CD4-positive, alpha-beta T cell (primary cell): ENCODE measurements around the gene TTLL4. TPM values are rescaled to one million over a fixed set of nuclear protein-coding genes. Genes with fewer than 3 reads are reported as not detected.

Experiments
- ATAC-seq: fragments of 200-7000 bp; cut with Tn5 transposase; one replicate; pipeline ENCODE4 v1.10.0; 2022; ENCODE audit warnings: mild to moderate bottlenecking; ENCODE audit not compliant: poor library complexity
- CTCF ChIA-PET: fragments of 350-600 bp; sonication (Branson Sonifier 250); formaldehyde crosslinking; loops from one replicate; lab custom pipeline; 2021; ENCODE audit warnings: antibody characterized with exemption, inconsistent platforms; lab: Charles Lee
- POLR2A ChIA-PET: fragments of 350-600 bp; sonication (Branson Sonifier 250); formaldehyde crosslinking; loops from one replicate; lab custom pipeline; 2021; ENCODE audit warnings: antibody characterized with exemption, inconsistent platforms; lab: Charles Lee
- DNase-seq, 14 experiments: peaks; one replicate each; pipeline ENCODE4 v3.0.0-alpha.2; 2013 to 2020; ENCODE audit warnings: mixed read lengths in 2 of 14
- H3K27ac ChIP-seq, 2 donors: one replicate each; pipeline versions ENCODE4 v1.5.1 to v1.7.0; 2013; ENCODE audit warnings: low read length in 2 of 2, low read depth in 1 of 2, mild to moderate bottlenecking in 1 of 2
- H3K27me3 ChIP-seq, 2 experiments: 1 replicate in 1 of 2; 2 replicates in 1 of 2; pipeline versions ENCODE4 v1.6.1 to v1.7.0; 2013; ENCODE audit warnings: low read length in 2 of 2, control low read depth in 1 of 2, mild to moderate bottlenecking in 1 of 2, moderate library complexity in 1 of 2; ENCODE audit not compliant: insufficient read depth in 2 of 2, control insufficient read depth in 1 of 2
- H3K36me3 ChIP-seq: one replicate; pipeline ENCODE4 v1.6.1; 2013; ENCODE audit warnings: low read length, control low read depth; ENCODE audit not compliant: insufficient read depth
- H3K4me1 ChIP-seq: one replicate; pipeline ENCODE4 v1.6.1; 2013; ENCODE audit warnings: low read length, control low read depth; ENCODE audit not compliant: insufficient read depth
- H3K4me3 ChIP-seq: one replicate; pipeline ENCODE4 v1.5.1; 2013; ENCODE audit warnings: mild to moderate bottlenecking, low read length, moderate library complexity
- H3K9me3 ChIP-seq, 2 experiments: 1 replicate in 1 of 2; 2 replicates in 1 of 2; pipeline versions ENCODE4 v1.6.1 to v1.7.0; 2013; ENCODE audit warnings: low read length in 2 of 2, mild to moderate bottlenecking in 2 of 2, control low read depth in 1 of 2, moderate library complexity in 1 of 2; ENCODE audit not compliant: control insufficient read depth in 1 of 2, insufficient read depth in 1 of 2
- H3K27ac Mint-ChIP-seq: one replicate; pipeline ENCODE4 v1.8.0; 2020; ENCODE audit warnings: mixed read lengths
- H3K27me3 Mint-ChIP-seq: one replicate; pipeline ENCODE4 v1.8.0; 2021; ENCODE audit warnings: mixed read lengths
- H3K36me3 Mint-ChIP-seq: one replicate; pipeline ENCODE4 v1.8.0; 2021; ENCODE audit warnings: low read depth, mixed read lengths
- H3K4me1 Mint-ChIP-seq: one replicate; pipeline ENCODE4 v1.8.0; 2021; ENCODE audit warnings: low read depth, mixed read lengths
- H3K4me3 Mint-ChIP-seq: one replicate; pipeline ENCODE4 v1.8.0; 2020; ENCODE audit warnings: mild to moderate bottlenecking, mixed read lengths
- H3K9me3 Mint-ChIP-seq: one replicate; pipeline ENCODE4 v1.8.0; 2020; ENCODE audit warnings: mixed read lengths
- CTCF ChIP-seq: fragments of 200-600 bp; IDR thresholded peaks from one replicate; pipeline ENCODE4 v1.8.0; 2022; ENCODE audit warnings: antibody characterized with exemption, mild to moderate bottlenecking
- intact Hi-C, 2 experiments: fragments of 100-400 bp; cut with DNase I in 1 of 2; cut with micrococcal nuclease in 1 of 2; formaldehyde crosslinking; loops; one replicate each; pipeline versions ENCODE4 v1.15.1 to v1.9.0; 2023 to 2025; cut with DNase I, micrococcal nuclease
- total RNA-seq, 174 experiments: library from RNA in 2 of 174; stranded (reverse) in 2 of 174; gene quantifications; one replicate each; pipeline ENCODE4 v1.2.3 and lab custom pipeline; 2021 to 2026

The TTLL4 gene
- total RNA-seq, 2 experiments from 2014 or later = 7.3 to 10.8 TPM

DNA sequence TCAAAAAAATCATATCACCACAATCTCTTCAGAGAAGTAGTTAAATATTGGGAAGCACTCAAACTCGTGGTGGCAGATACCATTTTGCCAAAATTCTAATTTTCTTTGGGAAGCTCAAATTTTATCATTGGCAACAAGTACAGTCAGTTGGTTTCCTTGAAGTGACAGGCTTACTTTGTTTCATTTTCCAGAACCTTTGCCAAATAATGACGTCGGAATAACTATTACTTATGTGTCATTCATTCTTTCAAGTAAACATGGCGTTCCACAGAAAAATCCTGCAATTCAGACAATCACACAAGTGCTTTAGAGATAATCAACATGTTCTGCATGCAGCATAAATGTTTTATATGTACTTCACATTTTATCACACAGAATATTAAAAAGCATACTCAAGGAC is 5.4 kb downstream of the TTLL4 start:
- Histone ChIP-seq H3K27ac (no peak overlapping the region), H3K36me3 (no peaks in the 10 kb centered on the region), H3K9me3 (no peaks in the 10 kb centered on the region), H3K4me3 (no peak overlapping the region), H3K4me1 (peaks cover 17% of the 10 kb centered on the region), H3K27me3 (no peaks in the 10 kb centered on the region)
- no peaks in the 10 kb centered on the region for H3K27me3 Mint-ChIP-seq
- ChIA-PET POLR2A (no interaction called here), CTCF (no interaction called here)
- intact Hi-C loops = loop anchor here in 1 of 2 experiments (10.0 kb wide), 1 partner anchor 459 kb away; the partner anchor contains the start of genes CNPPD1, RETREG2 and SLC23A3
- no peaks in the 10 kb centered on the region for H3K9me3 Mint-ChIP-seq
- H3K4me1 Mint-ChIP-seq = peaks cover 33% of the 10 kb centered on the region
- H3K36me3 Mint-ChIP-seq = peaks cover 31% of the 10 kb centered on the region
- H3K4me3 Mint-ChIP-seq = no peak overlapping the region
- TF ChIP-seq CTCF = no peak
- no peak for ATAC-seq
- DNase-seq = no peak
- no peak overlapping the region for H3K27ac Mint-ChIP-seq

GRCh38 chr2:218717262-218717661 is 6.6 kb downstream of the TTLL4 start:
- no peaks in the 10 kb centered on the region for H3K36me3 ChIP-seq
- no peaks in the 10 kb centered on the region for H3K27me3 ChIP-seq
- no peak overlapping the region for H3K4me3 ChIP-seq
- TF ChIP-seq CTCF = no peak
- ChIA-PET CTCF (no interaction called here), POLR2A (no interaction called here)
- intact Hi-C loops = loop anchor here in 1 of 2 experiments (10.0 kb wide), 1 partner anchor 458 kb away; the partner anchor contains the start of genes CNPPD1, RETREG2 and SLC23A3
- DNase-seq = no peak
- Mint-ChIP-seq H3K4me1 (peaks cover 23% of the 10 kb centered on the region), H3K27me3 (no peaks in the 10 kb centered on the region), H3K36me3 (peaks cover 26% of the 10 kb centered on the region), H3K4me3 (no peak overlapping the region), H3K9me3 (no peaks in the 10 kb centered on the region), H3K27ac (no peak overlapping the region)
- H3K4me1 ChIP-seq = peaks cover 5% of the 10 kb centered on the region
- ATAC-seq = no peak
- H3K9me3 ChIP-seq = no peaks in the 10 kb centered on the region
- no peak overlapping the region for H3K27ac ChIP-seq

GRCh38 chr2:218718058-218718457 is 7.4 kb downstream of the TTLL4 start:
- Mint-ChIP-seq H3K27ac (no peak overlapping the region), H3K9me3 (no peaks in the 10 kb centered on the region), H3K4me3 (no peak overlapping the region), H3K4me1 (peaks cover 31% of the 10 kb centered on the region), H3K27me3 (no peaks in the 10 kb centered on the region), H3K36me3 (peaks cover 26% of the 10 kb centered on the region)
- no peaks in the 10 kb centered on the region for H3K27me3 ChIP-seq
- TF ChIP-seq CTCF = no peak
- ChIA-PET POLR2A (no interaction called here), CTCF (no interaction called here)
- H3K36me3 ChIP-seq = no peaks in the 10 kb centered on the region
- intact Hi-C loops = loop anchor here in 1 of 2 experiments (10.0 kb wide), 1 partner anchor 457 kb away; the partner anchor contains the start of genes CNPPD1, RETREG2 and SLC23A3
- DNase-seq (no peak), ATAC-seq (no peak)
- no peak overlapping the region for H3K4me3 ChIP-seq
- H3K4me1 ChIP-seq = peaks cover 4% of the 10 kb centered on the region
- no peak overlapping the region for H3K27ac ChIP-seq
- H3K9me3 ChIP-seq = no peaks in the 10 kb centered on the region
